Right renal pelvis (tissue), 4 donors: ENCODE measurements around the gene DDX42. TPM values are rescaled to one million over a fixed set of nuclear protein-coding genes. Genes with fewer than 3 reads are reported as not detected.

Experiments used
- DNase-seq, 4 donors: peaks; one replicate each; pipeline ENCODE4 v3.0.0-alpha.2; 2013; ENCODE audit warnings: low read depth in 4 of 4, low spot score in 3 of 4, missing footprints in 1 of 4
- polyA plus RNA-seq, 4 donors: library from polyadenylated mRNA; unstranded; fragments of 120-200 nt; gene quantifications; one replicate each; pipeline ENCODE4 v1.2.1, GENCODE V29; 2013; ENCODE audit not compliant: insufficient read length in 4 of 4

DDX42 gene
- polyA plus RNA-seq, result 100 to 1,000 TPM; 141 to 199 (median 177) TPM

- peak; percentile 14 to 45 (median 22) for DNase-seq
Measured at GRCh38 chr17:63774141-63774968, at the start of gene DDX42. Gene DDX42 (plus strand): TSS chr17:63774170. CDS start chr17:63787050, 12,880 bp downstream.

GRCh38 chr17:63735691-63736090 lies 38.3 kb upstream of the DDX42 start:
- DNase-seq, result no peak

- DNase-seq, result peak in 2 of 4 donors; percentile 5 to 9
Measured at GRCh38 chr17:63740464-63741142, 33.4 kb upstream of the DDX42 start.

- DNase-seq, result peak in 3 of 4 donors; percentile 0 to 41 (median 2)
Measured at GRCh38 chr17:63741143-63741407, 32.9 kb upstream of the DDX42 start.

- peak; percentile 90 to 96 (median 94) for DNase-seq
Measured at GRCh38 chr17:63741408-63742173, 32.4 kb upstream of the DDX42 start, which contains the start of gene STRADA. Gene STRADA (minus strand): TSS chr17:63741799. CDS start chr17:63728369, 13,430 bp downstream.

GRCh38 chr17:63751806-63752205 lies 22.2 kb upstream of the DDX42 start:
- no peak for DNase-seq

- DNase-seq, result no peak
Measured at GRCh38 chr17:63752707-63753106, 21.3 kb upstream of the DDX42 start.

- DNase-seq, result no peak
Measured at GRCh38 chr17:63753215-63753614, 20.8 kb upstream of the DDX42 start.

- DNase-seq, result no peak
Measured at GRCh38 chr17:63754046-63754445, 19.9 kb upstream of the DDX42 start.

- no peak for DNase-seq
Measured at GRCh38 chr17:63758428-63758827, 15.5 kb upstream of the DDX42 start.

GRCh38 chr17:63760771-63761539 lies 13.0 kb upstream of the DDX42 start:
- DNase-seq, result no peak

- no peak for DNase-seq
Measured at GRCh38 chr17:63762161-63763078, 11.6 kb upstream of the DDX42 start.

- no peak for DNase-seq
Measured at GRCh38 chr17:63764716-63765115, 9.3 kb upstream of the DDX42 start.

GRCh38 chr17:63766754-63767153 lies 7.2 kb upstream of the DDX42 start:
- DNase-seq, result no peak

GRCh38 chr17:63768433-63768832 lies 5.5 kb upstream of the DDX42 start:
- no peak for DNase-seq

- DNase-seq, result peak in 2 of 4 donors; percentile 8 to 10
Measured at GRCh38 chr17:63772801-63773271, 1.1 kb upstream of the DDX42 start.

- DNase-seq, result peak; percentile 96 to 100 (median 100)
Measured at GRCh38 chr17:63773272-63774140, 464 bp upstream of the DDX42 start, which contains the start of gene CCDC47. Gene CCDC47 (minus strand): TSS chr17:63773597. CDS start chr17:63766175, 7,422 bp downstream.

- no peak for DNase-seq
Measured at GRCh38 chr17:63774969-63775265, 947 bp downstream of the DDX42 start.
